Epithelial cell of prostate (primary cell): ENCODE data around the gene LAPTM5.

Experiments used
- DNase-seq: peaks from one replicate; pipeline ENCODE4 v3.0.0-alpha.2; 2011; ENCODE audit warnings: low read depth, low spot score
- H3K27ac ChIP-seq: fragments of 450-650 bp; 2 replicates; pipeline ENCODE4 v1.5.1; 2017; ENCODE audit warnings: mild to moderate bottlenecking

Gene LAPTM5

GRCh38 chr1:30759718-30760281 is 2.2 kb upstream of the LAPTM5 start:
- H3K27ac ChIP-seq, result no peak overlapping the region
- DNase-seq, result no peak

GRCh38 chr1:30758785-30759380 is 1.3 kb upstream of the LAPTM5 start:
- H3K27ac ChIP-seq, result no peak overlapping the region
- DNase-seq, result no peak

- H3K27ac ChIP-seq, result no peak overlapping the region
Observed at GRCh38 chr1:30758121-30758688, 631 bp upstream of the LAPTM5 start.

GRCh38 chr1:30756545-30757351 is 826 bp downstream of the LAPTM5 start:
- DNase-seq, result peak; percentile 70
- H3K27ac ChIP-seq, result peak overlapping the region; percentile 46

More at GRCh38 chr1:30758121-30758688, 631 bp upstream of the LAPTM5 start:
- no peak for DNase-seq

GRCh38 chr1:30756206-30756544 is 1.4 kb downstream of the LAPTM5 start:
- H3K27ac ChIP-seq, result peak overlapping the region; percentile 46
- no peak for DNase-seq

- H3K27ac ChIP-seq, result no peak overlapping the region
Observed at GRCh38 chr1:30755746-30756145, 1.8 kb downstream of the LAPTM5 start.

GRCh38 chr1:30755334-30755733 is 2.2 kb downstream of the LAPTM5 start:
- no peak overlapping the region for H3K27ac ChIP-seq

More at GRCh38 chr1:30755746-30756145, 1.8 kb downstream of the LAPTM5 start:
- DNase-seq, result no peak

GRCh38 chr1:30754684-30755171 is 2.8 kb downstream of the LAPTM5 start:
- H3K27ac ChIP-seq, result no peak overlapping the region
- no peak for DNase-seq

More at GRCh38 chr1:30755334-30755733, 2.2 kb downstream of the LAPTM5 start:
- DNase-seq, result no peak

- no peak overlapping the region for H3K27ac ChIP-seq
Observed at GRCh38 chr1:30753660-30754123, 3.9 kb downstream of the LAPTM5 start.

GRCh38 chr1:30753118-30753517 is 4.5 kb downstream of the LAPTM5 start:
- no peak overlapping the region for H3K27ac ChIP-seq
- DNase-seq, result no peak

More at GRCh38 chr1:30753660-30754123, 3.9 kb downstream of the LAPTM5 start:
- no peak for DNase-seq

GRCh38 chr1:30752651-30752908 is 5.0 kb downstream of the LAPTM5 start:
- H3K27ac ChIP-seq, result no peak overlapping the region
- no peak for DNase-seq

GRCh38 chr1:30751830-30752650 is 5.5 kb downstream of the LAPTM5 start:
- no peak overlapping the region for H3K27ac ChIP-seq
- no peak for DNase-seq

- no peak for DNase-seq
- no peak overlapping the region for H3K27ac ChIP-seq
Observed at GRCh38 chr1:30750731-30751291, 6.8 kb downstream of the LAPTM5 start.

GRCh38 chr1:30749691-30750583 is 7.6 kb downstream of the LAPTM5 start:
- DNase-seq, result no peak
- no peak overlapping the region for H3K27ac ChIP-seq

GRCh38 chr1:30748699-30749401 is 8.7 kb downstream of the LAPTM5 start:
- H3K27ac ChIP-seq, result peak overlapping the region; percentile 42
- DNase-seq, result no peak

- H3K27ac ChIP-seq, result peak overlapping the region; percentile 42
- peak; percentile 41 for DNase-seq
Observed at GRCh38 chr1:30748098-30748698, 9.4 kb downstream of the LAPTM5 start.

- no peak for DNase-seq
- H3K27ac ChIP-seq, result no peak overlapping the region
Observed at GRCh38 chr1:30747033-30748008, 10.3 kb downstream of the LAPTM5 start.
